HEK293T (cell line): ENCODE measurements around the gene CCSER1.

Source experiments
- ARNT ChIP-seq: fragments of 450-650 bp; IDR thresholded peaks from 2 replicates; pipeline ENCODE4 v1.6.1; 2017; ENCODE audit warnings: mild to moderate bottlenecking
- ELF4 ChIP-seq: fragments of 450-650 bp; IDR thresholded peaks from 2 replicates; pipeline ENCODE4 v1.6.1; 2017; ENCODE audit warnings: antibody characterized with exemption
- FOXA1 ChIP-seq: fragments of 450-650 bp; IDR thresholded peaks from 2 replicates; pipeline ENCODE4 v1.6.1; 2016; ENCODE audit warnings: mild to moderate bottlenecking
- FOXK2 ChIP-seq: fragments of 450-650 bp; IDR thresholded peaks from 2 replicates; pipeline ENCODE4 v1.6.1; 2016; ENCODE audit warnings: mild to moderate bottlenecking
- FOXM1 ChIP-seq: fragments of 450-650 bp; IDR thresholded peaks from 2 replicates; pipeline ENCODE4 v1.6.1; 2017; ENCODE audit warnings: mild to moderate bottlenecking, borderline replicate concordance
- HDGF ChIP-seq: fragments of 450-650 bp; IDR thresholded peaks from 2 replicates; pipeline ENCODE4 v1.6.1; 2017; ENCODE audit warnings: antibody characterized with exemption, borderline replicate concordance
- L3MBTL2 ChIP-seq: fragments of 450-650 bp; conservative IDR thresholded peaks from 2 replicates; pipeline ENCODE4 v1.6.1; 2016; ENCODE audit warnings: mild to moderate bottlenecking
- SP1 ChIP-seq: fragments of 450-650 bp; IDR thresholded peaks from 2 replicates; pipeline ENCODE4 v1.6.1; 2017
- SUZ12 ChIP-seq: fragments of 450-650 bp; IDR thresholded peaks from 2 replicates; pipeline ENCODE4 v1.6.1; 2016; ENCODE audit warnings: mild to moderate bottlenecking
- TARDBP ChIP-seq: fragments of 450-650 bp; IDR thresholded peaks from 2 replicates; pipeline ENCODE4 v1.6.1; 2016
- ZNF384 ChIP-seq: fragments of 450-650 bp; IDR thresholded peaks from 2 replicates; pipeline ENCODE4 v1.6.1; 2016
- TF ChIP-seq, protein P1 (sequence below): fragments of 450-650 bp; IDR thresholded peaks from 2 replicates; pipeline ENCODE4 v1.6.1; 2016

DNA sequence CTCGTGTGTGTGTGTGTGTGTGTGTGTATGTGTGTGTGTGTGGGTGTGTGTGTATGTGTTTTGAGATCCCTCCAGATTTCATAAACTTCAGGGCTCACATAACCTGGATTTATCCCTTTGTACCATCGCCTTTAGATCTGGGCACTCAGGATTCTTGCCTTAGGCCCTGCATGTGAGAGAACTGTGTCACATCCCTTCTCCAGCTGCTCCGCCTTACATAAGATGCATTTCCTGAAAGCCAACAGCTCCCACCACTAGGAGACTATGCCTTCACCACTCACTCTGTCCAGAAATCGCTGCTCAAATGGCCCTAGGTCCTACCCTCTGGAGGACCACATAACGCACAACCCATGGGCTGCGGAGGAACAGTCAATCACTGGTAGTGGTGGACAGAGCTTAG, 348.8 kb downstream of the CCSER1 start:
- TF ChIP-seq ARNT: no peak
- no peak for TF ChIP-seq HDGF
- no peak for TF ChIP-seq SP1
- no peak for TF ChIP-seq ZNF384
- TF ChIP-seq TARDBP: no peak
- TF ChIP-seq ELF4: no peak
- TF ChIP-seq, protein P1, sequence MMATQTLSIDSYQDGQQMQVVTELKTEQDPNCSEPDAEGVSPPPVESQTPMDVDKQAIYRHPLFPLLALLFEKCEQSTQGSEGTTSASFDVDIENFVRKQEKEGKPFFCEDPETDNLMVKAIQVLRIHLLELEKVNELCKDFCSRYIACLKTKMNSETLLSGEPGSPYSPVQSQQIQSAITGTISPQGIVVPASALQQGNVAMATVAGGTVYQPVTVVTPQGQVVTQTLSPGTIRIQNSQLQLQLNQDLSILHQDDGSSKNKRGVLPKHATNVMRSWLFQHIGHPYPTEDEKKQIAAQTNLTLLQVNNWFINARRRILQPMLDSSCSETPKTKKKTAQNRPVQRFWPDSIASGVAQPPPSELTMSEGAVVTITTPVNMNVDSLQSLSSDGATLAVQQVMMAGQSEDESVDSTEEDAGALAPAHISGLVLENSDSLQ: no peak
- no peak for TF ChIP-seq FOXM1
- no peak for TF ChIP-seq L3MBTL2
- no peak for TF ChIP-seq SUZ12
- no peak for TF ChIP-seq FOXK2
- no peak for TF ChIP-seq FOXA1
